Aorta (tissue), 5 donors: ENCODE data around the gene ITGA11. TPM values are rescaled to one million over a fixed set of nuclear protein-coding genes. Genes with fewer than 3 reads are reported as not detected.
"Not testable (repeated sequence)": the region's sequence is repeated elsewhere in the genome, so short reads cannot be mapped to it uniquely, and the experiment has no call there.

Experiments
- ATAC-seq: fragments of 200-7000 bp; cut with Tn5 transposase; one replicate; pipeline ENCODE4 v1.9.1; 2022; ENCODE audit warnings: moderate library complexity; ENCODE audit not compliant: low FRiP score
- DNase-seq, 2 donors: peaks; one replicate each; pipeline ENCODE4 v3.0.0-alpha.2; 2020
- H3K27ac ChIP-seq, 2 donors: one replicate each; pipeline ENCODE4 v1.5.1; 2013; ENCODE audit warnings: low read length in 2 of 2, mild to moderate bottlenecking in 2 of 2, moderate library complexity in 2 of 2, control low read depth in 1 of 2, inconsistent platforms in 1 of 2, low read depth in 1 of 2
- H3K27me3 ChIP-seq, 2 donors: one replicate each; pipeline ENCODE4 v1.6.1; 2013; ENCODE audit warnings: control low read depth in 1 of 2, low read length in 1 of 2, mild to moderate bottlenecking in 1 of 2, moderate library complexity in 1 of 2; ENCODE audit not compliant: insufficient read depth in 2 of 2, control insufficient read depth in 1 of 2
- H3K36me3 ChIP-seq, 2 donors: one replicate each; pipeline ENCODE4 v1.6.1; 2013; ENCODE audit warnings: control low read depth in 1 of 2, low read length in 1 of 2, mild to moderate bottlenecking in 1 of 2; ENCODE audit not compliant: insufficient read depth in 2 of 2, control insufficient read depth in 1 of 2
- H3K4me1 ChIP-seq, 2 donors: one replicate each; pipeline ENCODE4 v1.6.1; 2013; ENCODE audit warnings: low read length in 2 of 2, control low read depth in 1 of 2, mild to moderate bottlenecking in 1 of 2, moderate library complexity in 1 of 2; ENCODE audit not compliant: insufficient read depth in 2 of 2, control insufficient read depth in 1 of 2
- H3K4me3 ChIP-seq, 2 donors: one replicate each; pipeline ENCODE4 v1.5.1; 2013; ENCODE audit warnings: low read length in 2 of 2, control low read depth in 1 of 2, mild to moderate bottlenecking in 1 of 2
- H3K9me3 ChIP-seq: one replicate; pipeline ENCODE4 v1.6.1; 2013; ENCODE audit warnings: mild to moderate bottlenecking, low read length; ENCODE audit not compliant: control insufficient read depth
- WGBS, 2 donors: extraction: QIAGEN DNeasy Blood & Tissue Kit; methylation state at CpG; one replicate each; pipeline ENCODE4 v1.1.7; 2013; 5-methylcytosine and 5-hydroxymethylcytosine counted together
- intact Hi-C, 2 donors: fragments of 100-400 bp; cut with DNase I; formaldehyde crosslinking; loops; one replicate each; pipeline versions ENCODE4 v1.14.2 to v1.15.0; 2022
- polyA plus RNA-seq, 2 donors: library from polyadenylated mRNA; stranded (reverse); fragments of 200-250 nt; gene quantifications; one replicate each; pipeline ENCODE4 v1.2.3, GENCODE V29; 2013
- total RNA-seq, 2 donors: library from RNA; stranded (reverse); fragmentation: NEBNext Ultra II Directional; extraction: Animal tissue kit (Norgen Biotek cat#: 25700); gene quantifications; one replicate each; pipeline ENCODE4 v1.2.1, GENCODE V29; 2021
- donor health status: healthy with polysubstance abuse.
- donor health status: Bipolar disorder and iron deficiency.
- donor health status: DM: no; HTN: no; CAD: no.
- donor health status: DM: no; HTN: no; CAD: no.
- donor health status: DM: yes; HTN: yes; CAD: no.

Gene ITGA11
- total and polyA plus RNA-seq, 4 donors, result 21.4 to 154 (median 107) TPM

- Histone ChIP-seq H3K9me3 (no peaks in the 10 kb centered on the region), H3K4me1 (peaks cover 0 to 2% of the 10 kb centered on the region in 2 donors), H3K27me3 (no peaks in the 10 kb centered on the region), H3K36me3 (no peaks in the 10 kb centered on the region), H3K4me3 (no peak overlapping the region), H3K27ac (no peak overlapping the region)
- intact Hi-C loops, result no loop called here
- no peak for DNase-seq
- ATAC-seq, result no peak
- WGBS, 2 donors, result 82 to 86% methylated on average over 10 to 11 of the region's 11 CpGs
Measured at GRCh38 chr15:68401496-68402431, 30.2 kb downstream of the ITGA11 start.

GRCh38 chr15:68400066-68400456, 31.9 kb downstream of the ITGA11 start:
- ATAC-seq (no peak), DNase-seq (no peak)
- intact Hi-C loops, result no loop called here
- Histone ChIP-seq H3K27me3 (no peaks in the 10 kb centered on the region), H3K4me3 (no peak overlapping the region), H3K36me3 (no peaks in the 10 kb centered on the region), H3K4me1 (peaks cover 0 to 2% of the 10 kb centered on the region in 2 donors), H3K27ac (no peak overlapping the region), H3K9me3 (no peaks in the 10 kb centered on the region)
- WGBS, 2 donors, result 61 to 76% methylated on average over 1 of the region's 1 CpG

- intact Hi-C loops, result no loop called here
- Histone ChIP-seq H3K4me3 (no peak overlapping the region), H3K9me3 (no peaks in the 10 kb centered on the region), H3K36me3 (no peaks in the 10 kb centered on the region), H3K4me1 (peaks cover 0 to 2% of the 10 kb centered on the region in 2 donors), H3K27me3 (no peaks in the 10 kb centered on the region), H3K27ac (no peak overlapping the region)
- DNase-seq (no peak), ATAC-seq (no peak)
- WGBS, 2 donors, result 91 to 92% methylated on average over 5 of the region's 5 CpGs
Measured at GRCh38 chr15:68399096-68400065, 32.6 kb downstream of the ITGA11 start.

GRCh38 chr15:68397999-68398398, 34.0 kb downstream of the ITGA11 start:
- intact Hi-C loops, H3K36me3 ChIP-seq, H3K9me3 ChIP-seq, ATAC-seq, H3K27ac ChIP-seq, H3K27me3 ChIP-seq, H3K4me1 ChIP-seq, DNase-seq, H3K4me3 ChIP-seq: not testable (repeated sequence)
- 100% methylated on average over 2 of the region's 3 CpGs; no CpG with 5 or more reads in 1 of the 2 donors for WGBS, 2 donors

GRCh38 chr15:68396068-68396467, 35.9 kb downstream of the ITGA11 start:
- H3K4me3 ChIP-seq, result no peak overlapping the region
- DNase-seq (no peak), ATAC-seq (no peak)
- H3K9me3 ChIP-seq, result no peaks in the 10 kb centered on the region
- H3K4me1 ChIP-seq, result peaks cover 2% of the 10 kb centered on the region in 2 donors
- no peaks in the 10 kb centered on the region for H3K36me3 ChIP-seq
- no peaks in the 10 kb centered on the region for H3K27me3 ChIP-seq
- H3K27ac ChIP-seq, result no peak overlapping the region
- intact Hi-C loops, result no loop called here
- 95 to 96% methylated on average over 1 of the region's 1 CpG for WGBS, 2 donors

GRCh38 chr15:68391121-68391520, 40.8 kb downstream of the ITGA11 start:
- DNase-seq, result no peak

GRCh38 chr15:68389936-68390817, 41.8 kb downstream of the ITGA11 start:
- no peaks in the 10 kb centered on the region for H3K9me3 ChIP-seq
- H3K4me3 ChIP-seq, result no peak overlapping the region
- WGBS, 2 donors, result 82 to 88% methylated on average over 15 of the region's 15 CpGs
- intact Hi-C loops, result no loop called here
- H3K27ac ChIP-seq, result peak overlapping the region in 1 of 2 donors; percentile 50
- ATAC-seq (no peak), DNase-seq (peak in 1 of 2 donors; percentile 53)
- no peaks in the 10 kb centered on the region for H3K27me3 ChIP-seq
- no peaks in the 10 kb centered on the region for H3K36me3 ChIP-seq
- peaks cover 0 to 2% of the 10 kb centered on the region in 2 donors for H3K4me1 ChIP-seq

More at GRCh38 chr15:68391121-68391520, 40.8 kb downstream of the ITGA11 start:
- Histone ChIP-seq H3K4me1 (peaks cover 0 to 2% of the 10 kb centered on the region in 2 donors), H3K27ac (no peak overlapping the region), H3K27me3 (no peaks in the 10 kb centered on the region), H3K4me3 (no peak overlapping the region), H3K9me3 (no peaks in the 10 kb centered on the region), H3K36me3 (no peaks in the 10 kb centered on the region)
- 95 to 100% methylated on average over 2 of the region's 2 CpGs for WGBS, 2 donors
- ATAC-seq, result no peak
- intact Hi-C loops, result no loop called here
